Uterus (tissue), 2 donors: ENCODE measurements around the gene SVOP.

Experiments used
- POLR2A ChIP-seq, 2 donors: fragments of 450-650 bp; IDR thresholded peaks; one replicate each; pipeline ENCODE4 v1.6.1; 2016; ENCODE audit warnings: antibody characterized with exemption in 2 of 2, mild to moderate bottlenecking in 1 of 2, moderate library complexity in 1 of 2
- TF ChIP-seq, protein P1 (sequence below), 4 experiments: fragments of 200-600 bp in 2 of 4; fragments of 450-650 bp in 2 of 4; sonication (generic) in 2 of 4; IDR thresholded peaks; one replicate each; pipeline ENCODE4 v1.5.1; 2016 to 2019; ENCODE audit warnings: antibody characterized with exemption in 4 of 4, mild to moderate bottlenecking in 2 of 4, moderate library complexity in 1 of 4

DNA sequence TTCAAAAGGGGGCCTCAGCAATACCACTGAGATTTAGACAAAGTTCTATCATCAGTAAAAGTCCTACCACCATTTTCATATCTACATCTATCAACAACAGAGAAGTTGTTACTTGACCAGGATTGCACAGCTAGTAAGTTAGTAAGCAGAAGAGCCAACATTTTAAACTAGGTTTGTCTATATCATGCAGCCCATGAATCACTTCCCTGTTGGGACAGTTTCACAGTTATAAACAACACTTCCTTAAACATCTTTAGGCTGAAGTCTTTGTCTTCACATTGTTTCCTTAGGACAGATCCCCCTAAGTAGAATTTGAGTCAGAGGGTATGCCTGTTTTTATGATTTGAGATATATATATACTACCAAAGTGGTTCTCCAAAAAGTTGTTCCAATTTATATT is 72.5 kb downstream of the SVOP start:
- TF ChIP-seq, protein P1, sequence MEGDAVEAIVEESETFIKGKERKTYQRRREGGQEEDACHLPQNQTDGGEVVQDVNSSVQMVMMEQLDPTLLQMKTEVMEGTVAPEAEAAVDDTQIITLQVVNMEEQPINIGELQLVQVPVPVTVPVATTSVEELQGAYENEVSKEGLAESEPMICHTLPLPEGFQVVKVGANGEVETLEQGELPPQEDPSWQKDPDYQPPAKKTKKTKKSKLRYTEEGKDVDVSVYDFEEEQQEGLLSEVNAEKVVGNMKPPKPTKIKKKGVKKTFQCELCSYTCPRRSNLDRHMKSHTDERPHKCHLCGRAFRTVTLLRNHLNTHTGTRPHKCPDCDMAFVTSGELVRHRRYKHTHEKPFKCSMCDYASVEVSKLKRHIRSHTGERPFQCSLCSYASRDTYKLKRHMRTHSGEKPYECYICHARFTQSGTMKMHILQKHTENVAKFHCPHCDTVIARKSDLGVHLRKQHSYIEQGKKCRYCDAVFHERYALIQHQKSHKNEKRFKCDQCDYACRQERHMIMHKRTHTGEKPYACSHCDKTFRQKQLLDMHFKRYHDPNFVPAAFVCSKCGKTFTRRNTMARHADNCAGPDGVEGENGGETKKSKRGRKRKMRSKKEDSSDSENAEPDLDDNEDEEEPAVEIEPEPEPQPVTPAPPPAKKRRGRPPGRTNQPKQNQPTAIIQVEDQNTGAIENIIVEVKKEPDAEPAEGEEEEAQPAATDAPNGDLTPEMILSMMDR (IDR thresholded peaks at IDR 0.05) = no peak
- no peak for TF ChIP-seq POLR2A (IDR thresholded peaks at IDR 0.05)
